HG03066 (cell line): ENCODE measurements around the gene TSPAN18.

ENCODE experiments used
- ATAC-seq: cut with Tn5 transposase; IDR thresholded peaks from one replicate; pipeline ENCODE4 v1.9.1; 2021; ENCODE audit warnings: low read depth; ENCODE audit not compliant: unreplicated experiment

Gene TSPAN18

DNA sequence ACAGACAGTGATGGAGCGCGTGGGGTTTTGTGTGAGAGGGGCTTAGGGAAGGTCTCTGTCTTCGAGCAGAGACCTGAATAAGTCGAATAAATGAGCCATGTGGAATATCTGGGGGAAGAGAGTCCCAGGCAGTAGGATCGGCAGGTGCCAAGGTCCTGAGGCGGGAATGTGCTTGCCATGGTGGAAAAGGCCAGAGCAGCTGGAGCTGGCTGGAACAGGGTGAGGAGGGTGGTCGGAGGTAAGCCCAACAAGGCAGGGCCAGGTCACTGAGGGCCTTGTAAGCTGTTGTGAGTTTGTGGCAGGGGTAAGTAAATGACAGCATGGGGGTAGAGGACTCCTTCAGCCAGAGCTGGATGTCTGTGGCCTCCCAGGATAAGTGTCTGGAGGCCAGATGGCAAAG lies 152.7 kb downstream of the TSPAN18 start:
- ATAC-seq: no peak

DNA sequence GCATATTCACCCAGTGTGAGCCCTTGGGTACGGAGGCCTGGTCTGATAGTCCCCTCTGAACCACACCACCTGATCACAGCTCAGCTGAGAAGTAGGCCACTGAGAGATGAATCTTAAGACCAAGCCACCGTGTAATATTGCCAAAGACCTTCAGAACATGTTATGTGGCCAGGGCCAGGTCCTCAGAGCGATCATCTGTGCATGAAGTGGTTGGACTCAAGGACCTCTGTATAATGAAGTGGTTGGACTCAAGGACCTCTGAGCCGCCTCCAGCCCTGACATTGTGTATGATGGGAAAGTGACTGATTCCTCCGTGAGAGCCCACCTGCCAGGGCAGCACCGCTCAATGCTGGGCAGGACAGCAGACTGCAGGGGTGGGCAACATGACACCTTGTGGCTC lies 153.7 kb downstream of the TSPAN18 start:
- no peak for ATAC-seq

DNA sequence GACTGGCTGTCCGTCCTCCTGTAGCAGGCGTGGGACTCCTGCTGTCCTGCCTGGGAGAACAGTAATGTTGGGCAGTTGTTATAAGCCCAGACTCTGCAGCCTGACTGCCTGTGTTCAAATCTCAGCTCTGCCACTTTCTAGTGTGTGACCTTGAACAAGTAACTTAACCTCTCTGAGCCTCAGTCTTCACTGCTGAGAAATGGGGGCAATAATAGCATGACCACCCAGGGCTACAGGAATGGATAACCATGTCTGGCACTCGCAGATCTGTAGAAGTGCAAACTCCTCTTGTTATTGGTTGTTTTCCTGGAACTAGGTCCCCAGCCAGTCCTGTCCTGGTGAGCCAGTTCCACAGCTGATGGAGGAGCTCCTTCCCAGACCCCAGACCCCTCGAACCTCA lies 154.2 kb downstream of the TSPAN18 start:
- ATAC-seq: no peak

DNA sequence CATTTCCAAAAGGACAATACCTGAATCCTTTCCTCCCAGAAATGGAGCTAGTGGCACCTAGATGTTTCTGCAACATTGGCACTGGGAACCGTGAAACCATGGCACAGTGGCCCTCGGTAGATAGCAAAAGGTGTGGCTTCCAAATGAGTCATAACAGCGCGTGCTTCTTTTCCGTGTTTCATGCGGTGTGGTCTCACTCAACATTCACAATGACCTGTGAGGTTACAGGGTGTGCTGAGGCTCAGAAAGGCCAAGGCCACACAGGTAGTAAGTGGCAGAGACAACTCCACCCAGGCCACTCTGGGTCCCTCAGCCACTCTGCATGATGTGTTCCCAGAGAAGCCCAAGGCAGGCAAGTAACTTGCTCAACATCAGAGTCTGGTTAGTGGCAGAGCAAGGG lies 156.5 kb downstream of the TSPAN18 start:
- ATAC-seq: no peak

DNA sequence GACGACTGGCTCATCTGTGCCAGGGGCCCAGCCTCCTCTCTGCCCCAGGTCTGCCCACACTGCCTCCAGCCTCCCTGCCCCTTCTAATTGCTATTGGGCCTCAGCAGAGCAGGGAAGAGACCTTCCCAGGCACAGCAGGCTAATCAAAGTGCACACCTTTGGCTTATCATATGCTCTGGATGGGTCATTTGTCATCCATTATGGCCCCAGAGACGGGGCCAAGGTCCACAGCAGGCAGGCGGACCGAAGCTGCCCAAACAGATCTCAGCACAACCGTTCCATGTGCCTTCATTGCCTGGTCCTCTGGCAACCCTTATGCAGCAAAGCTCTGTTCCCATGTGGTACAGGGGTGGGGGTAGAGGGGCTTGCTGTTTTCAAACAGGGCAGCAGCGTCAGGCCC lies 157.3 kb downstream of the TSPAN18 start:
- no peak for ATAC-seq

DNA sequence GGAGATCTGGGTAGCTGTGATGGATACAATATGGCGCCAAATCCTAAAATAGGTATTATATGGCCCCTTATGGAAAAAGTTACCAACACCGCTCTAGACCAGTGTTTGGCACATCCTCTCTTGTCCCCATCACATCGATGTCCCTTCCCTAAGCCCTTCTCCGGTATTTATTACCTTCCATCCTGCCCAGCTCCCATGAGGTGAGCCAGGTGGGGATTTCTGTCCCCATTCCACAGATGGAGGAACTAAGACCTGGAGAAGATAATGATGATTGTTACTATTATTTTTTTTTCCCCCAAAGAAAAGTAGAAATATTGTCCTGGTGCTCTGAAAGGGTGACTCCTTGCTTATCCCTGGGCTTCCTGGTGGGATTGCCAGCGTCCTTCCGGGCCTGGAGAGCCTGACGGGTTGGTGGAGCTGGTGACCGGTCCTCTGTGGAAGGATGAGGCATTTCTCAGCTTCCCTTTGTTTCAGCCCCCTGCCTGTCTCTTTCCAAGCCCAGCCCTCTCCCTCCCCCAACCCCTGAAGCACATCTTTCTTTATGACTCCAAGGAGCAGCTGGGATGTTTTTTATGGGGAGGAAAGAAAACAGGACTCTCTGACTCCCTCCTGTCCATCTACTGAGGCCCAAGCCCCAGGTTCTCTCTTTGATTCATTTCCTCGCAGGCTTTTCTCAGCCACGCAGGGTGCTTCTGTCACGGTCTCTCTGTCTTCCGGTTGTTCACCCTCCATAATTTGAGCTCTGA lies 158.5 kb downstream of the TSPAN18 start:
- ATAC-seq: no peak

DNA sequence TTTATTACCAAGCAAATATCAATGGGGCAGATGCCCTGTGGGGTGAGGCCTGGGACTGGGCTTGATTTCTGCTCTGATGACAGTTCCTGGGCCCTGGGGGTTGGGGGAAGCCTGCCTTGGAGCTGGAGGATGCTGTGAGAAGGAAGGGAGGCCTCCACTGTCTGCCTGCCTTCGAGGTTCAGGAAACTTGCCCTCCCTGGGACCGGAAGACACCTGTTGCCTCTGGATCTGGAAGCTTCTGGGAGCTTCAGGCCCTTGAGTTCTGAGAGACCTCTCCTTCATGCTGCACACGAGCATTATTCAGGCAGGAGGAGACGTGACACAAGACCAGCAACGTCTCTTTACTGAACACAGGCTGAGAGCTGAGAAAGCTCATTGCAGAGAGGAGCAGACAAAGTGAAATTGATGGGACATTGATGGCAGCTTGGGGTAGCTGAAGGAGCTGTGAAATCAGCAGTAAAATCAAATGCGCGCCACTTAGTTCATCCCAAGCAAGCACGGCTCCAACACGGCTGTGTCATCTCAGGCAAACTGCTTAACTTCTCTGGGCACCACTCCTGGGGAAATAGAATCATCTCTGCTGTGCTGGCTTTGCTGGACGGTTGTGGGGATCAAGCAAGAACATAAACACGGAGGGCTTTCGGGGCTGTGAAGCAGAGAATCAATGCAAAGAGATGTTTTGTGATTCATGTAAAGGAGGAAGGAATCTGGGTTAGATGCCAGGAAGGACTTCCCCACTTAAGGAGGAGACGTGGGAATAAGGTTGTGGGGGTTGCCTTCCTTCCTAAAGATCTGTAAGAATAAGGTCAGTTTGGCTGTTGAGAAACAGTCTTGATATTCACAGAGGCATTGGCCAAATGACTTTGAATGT lies 159.4 kb downstream of the TSPAN18 start:
- no peak for ATAC-seq

DNA sequence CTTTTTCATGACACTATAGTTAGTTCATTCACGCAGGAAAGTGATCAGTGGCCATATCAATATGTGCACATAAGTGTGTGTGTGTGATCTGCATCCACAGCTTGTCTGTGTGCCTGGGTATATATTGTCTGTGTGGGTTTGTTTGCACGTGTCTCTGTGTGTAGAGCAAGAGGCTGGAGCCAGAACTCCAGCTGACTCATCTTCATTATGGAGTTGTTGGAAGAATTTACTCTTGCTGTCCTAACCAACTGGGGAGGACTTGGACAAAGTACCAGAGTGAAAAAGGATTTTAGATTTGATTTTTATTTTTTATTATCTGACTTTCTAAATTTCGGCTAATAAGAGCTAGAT lies 160.0 kb downstream of the TSPAN18 start:
- no peak for ATAC-seq

DNA sequence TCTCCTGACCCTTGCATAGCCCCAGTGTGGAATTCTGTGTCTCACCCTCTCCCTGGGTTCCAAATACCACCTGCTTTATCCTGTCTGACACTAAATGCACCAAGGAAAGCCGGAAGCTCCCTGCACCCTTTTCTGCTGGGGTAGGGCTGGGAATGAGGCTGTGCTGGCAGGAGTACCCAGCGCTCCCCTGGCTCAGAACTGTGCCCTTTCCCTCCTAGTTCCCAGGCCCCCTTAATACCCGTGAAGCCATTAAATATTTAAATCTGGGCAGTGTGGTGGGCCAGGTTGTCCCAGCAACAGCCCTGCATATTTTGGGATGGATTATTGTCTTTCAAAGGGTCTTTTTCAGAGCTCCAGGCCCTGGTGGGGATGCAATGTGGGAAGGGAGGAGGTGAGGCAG lies 160.9 kb downstream of the TSPAN18 start:
- no peak for ATAC-seq

DNA sequence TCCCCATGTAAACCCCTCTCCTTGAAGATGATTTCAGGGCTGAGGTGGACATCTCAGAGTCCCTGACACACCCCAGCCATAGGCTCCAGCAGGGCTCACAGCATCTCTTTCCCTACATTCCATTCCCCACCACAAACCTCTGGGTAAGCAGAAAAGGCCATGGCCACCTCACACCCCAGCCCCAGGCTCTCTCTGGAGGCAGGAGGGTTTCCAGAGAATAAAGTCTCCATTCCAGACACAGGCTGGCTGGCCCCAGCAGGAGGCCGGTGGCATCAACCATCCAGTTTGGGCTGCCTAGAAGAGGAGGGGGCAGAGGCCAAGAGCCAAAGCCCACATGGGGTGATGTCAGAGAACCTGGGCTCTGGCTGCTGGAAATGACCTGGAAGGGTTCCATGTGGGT lies 162.5 kb downstream of the TSPAN18 start:
- ATAC-seq: no peak

DNA sequence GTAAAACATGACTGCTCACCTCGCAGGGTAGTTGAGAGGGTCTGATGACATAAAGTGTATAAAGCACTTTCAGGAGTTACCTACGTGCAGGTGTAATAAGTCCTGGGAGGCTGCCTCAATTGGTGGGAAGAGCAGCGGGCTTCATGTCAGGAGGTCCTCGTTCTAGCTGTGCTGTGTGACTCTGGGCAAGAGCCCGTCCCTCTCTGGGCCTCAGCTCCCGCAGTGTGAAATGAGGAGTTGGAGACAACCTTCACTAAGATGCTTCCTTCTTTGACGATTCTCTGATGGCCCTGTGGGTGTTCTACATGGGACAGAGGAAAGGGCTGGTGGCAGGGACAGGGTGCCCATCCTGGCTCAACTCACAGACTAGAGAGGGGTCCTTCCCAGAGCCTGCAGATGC lies 166.1 kb downstream of the TSPAN18 start:
- no peak for ATAC-seq

DNA sequence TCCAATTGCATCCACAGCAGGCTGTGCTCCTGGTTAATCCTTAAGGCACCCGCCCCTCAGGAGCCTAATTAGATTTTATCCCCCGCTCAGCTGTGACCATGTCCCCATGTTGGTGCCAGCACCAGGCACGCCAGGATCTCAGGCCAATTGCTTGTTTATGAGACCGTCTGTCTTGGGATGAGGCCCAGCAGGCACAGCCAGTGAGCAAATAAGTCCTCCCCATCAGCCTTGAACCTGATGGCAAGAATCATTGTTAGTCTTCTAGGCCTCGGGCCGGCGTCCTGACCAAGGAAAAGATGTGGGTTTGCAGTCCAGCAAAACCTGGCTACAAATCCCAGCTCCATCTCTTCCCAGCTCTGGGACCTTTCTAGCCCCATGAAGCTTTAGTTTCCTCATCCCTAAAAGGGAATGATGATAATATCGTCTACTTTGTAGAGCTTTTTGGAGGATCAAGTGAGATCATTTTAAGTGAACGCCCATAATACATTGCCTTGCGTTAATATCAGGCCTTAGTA lies 166.6 kb downstream of the TSPAN18 start:
- no peak for ATAC-seq

DNA sequence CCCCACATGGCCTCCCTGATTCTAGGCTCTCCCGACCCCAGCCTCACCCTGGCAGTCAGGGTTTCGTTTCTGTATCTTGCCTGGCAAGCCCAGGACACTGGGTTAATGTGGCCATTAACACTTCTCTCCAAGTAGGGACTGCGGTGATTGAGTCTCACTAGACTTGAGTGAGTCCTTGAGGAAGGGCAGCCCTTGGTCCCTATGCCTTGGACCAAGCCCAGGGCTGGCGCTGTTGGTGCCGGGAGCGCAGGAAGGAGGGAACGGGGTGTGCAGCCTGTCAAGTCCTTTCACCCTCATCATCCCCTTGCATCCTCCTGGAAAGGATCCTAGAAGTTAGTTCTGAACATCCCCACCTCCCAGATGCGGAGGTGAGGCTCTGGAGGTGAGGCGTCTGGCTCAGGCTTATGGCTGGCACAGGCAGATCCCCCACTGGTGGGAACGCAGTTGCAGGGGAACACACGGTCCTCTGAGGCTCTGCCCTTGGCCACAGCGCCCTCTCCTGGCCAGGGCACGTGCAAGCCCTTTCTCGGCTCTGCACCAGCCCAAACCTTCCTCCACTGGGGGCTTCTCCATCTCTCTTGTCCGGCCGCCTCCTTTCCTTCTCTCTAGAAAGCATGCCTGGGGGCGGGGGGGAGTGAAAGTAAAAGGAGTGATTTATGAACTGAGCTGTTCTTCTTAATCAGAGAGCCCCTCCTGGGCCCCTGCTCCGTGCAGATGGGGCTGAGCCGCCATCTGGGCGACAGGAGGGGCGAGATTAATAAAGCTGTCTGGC lies 167.3 kb downstream of the TSPAN18 start:
- no peak for ATAC-seq

DNA sequence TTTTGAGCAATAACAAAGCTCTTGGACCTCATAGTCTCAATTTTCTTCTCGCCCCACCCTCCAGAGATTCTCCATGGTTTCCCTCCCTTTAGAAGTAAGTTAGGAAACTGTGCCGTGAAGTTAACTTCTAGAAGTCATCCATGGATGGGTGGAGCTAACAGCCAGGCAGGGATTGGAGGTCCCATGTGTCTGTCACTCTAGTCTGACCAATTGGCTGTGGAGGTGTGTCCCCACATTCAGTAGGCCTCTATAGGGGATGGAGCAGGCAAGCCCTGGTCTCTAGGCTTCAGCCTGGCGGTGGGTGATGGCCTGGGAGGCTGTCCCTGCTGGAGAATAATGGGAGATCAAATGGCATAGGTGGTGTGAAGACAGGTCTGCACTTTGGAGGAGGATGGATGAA lies 173.2 kb downstream of the TSPAN18 start:
- no peak for ATAC-seq

DNA sequence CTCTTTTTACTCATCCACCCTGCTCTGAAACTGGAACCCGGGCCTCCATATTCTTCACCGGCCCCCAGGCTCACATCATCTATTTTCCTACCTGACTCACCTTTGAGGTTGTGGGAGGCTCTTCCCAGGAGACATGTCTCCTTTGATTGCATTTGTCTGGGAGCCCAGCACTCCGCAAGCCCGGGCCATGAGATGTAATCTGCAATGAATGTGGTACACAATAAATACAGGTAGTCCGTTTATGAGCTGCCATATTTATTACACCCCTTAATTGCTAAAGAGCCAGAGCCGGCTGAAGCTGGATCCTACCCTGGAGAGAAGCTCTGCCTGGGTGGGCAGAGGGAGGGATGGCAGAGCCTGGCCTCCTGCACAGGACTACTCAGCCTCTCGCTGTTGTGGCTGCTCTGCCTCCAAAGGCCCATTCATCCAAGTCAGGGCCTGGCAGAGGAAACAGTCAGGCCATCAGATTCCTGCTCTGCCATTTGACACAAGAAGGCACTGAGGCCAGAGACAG lies 174.4 kb downstream of the TSPAN18 start:
- no peak for ATAC-seq

DNA sequence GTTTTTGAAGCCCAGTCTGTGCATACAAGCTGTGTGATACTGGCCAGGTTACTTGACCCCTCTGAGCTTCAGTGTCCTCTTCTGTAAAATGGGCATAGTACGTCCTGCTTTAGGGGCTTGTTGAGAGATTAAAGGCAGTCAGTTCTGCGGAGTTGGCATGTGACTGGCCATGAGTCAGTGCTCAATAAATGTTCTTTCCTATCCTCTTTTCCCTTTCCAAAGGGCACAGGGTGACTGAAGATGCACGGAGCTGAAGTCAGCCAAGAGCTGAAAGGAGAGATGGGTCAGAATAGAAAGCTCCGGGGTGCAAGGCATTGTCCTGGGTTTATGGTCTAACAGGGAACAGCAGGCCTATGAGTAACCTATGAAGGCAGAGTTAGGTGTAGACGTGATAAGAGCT lies 175.0 kb downstream of the TSPAN18 start:
- no peak for ATAC-seq

DNA sequence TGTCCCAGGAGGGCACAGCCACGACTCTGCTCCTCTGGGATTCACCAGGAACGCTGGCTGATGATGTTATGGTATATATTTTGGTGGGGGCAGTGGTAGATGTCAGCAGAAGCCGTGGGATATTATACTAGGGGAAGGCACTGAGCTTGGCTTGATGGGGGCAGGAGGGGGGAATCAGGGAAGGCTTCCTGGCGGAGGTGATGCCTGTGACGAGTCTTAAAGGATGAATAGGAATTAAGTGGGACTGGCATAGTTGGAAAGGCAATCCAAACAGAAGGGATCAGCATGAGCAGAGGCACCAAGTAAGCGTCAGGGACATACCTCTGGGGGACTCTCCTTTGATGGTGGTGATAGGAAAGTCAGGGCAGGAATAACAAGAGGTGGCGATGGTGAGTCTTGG lies 176.3 kb downstream of the TSPAN18 start:
- ATAC-seq: no peak

DNA sequence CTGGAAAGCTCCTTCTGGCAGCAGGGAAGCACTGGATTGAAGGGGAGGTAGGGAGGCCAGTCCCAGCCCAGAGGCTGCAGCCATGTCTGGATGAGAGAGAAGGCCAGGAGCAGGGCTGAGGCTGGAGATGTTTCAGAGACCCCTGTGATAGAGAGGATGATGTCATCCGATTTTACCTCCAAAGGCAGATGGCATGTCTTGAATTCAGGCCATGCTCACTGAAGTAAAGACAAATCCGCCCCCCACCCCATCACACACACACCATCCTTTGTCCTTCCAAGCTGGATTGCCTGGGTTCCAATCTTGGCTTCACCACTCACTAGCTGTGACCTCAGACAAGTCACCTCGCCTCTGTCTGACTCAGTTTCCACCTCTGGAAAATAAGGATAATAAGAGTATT lies 176.8 kb downstream of the TSPAN18 start:
- no peak for ATAC-seq

DNA sequence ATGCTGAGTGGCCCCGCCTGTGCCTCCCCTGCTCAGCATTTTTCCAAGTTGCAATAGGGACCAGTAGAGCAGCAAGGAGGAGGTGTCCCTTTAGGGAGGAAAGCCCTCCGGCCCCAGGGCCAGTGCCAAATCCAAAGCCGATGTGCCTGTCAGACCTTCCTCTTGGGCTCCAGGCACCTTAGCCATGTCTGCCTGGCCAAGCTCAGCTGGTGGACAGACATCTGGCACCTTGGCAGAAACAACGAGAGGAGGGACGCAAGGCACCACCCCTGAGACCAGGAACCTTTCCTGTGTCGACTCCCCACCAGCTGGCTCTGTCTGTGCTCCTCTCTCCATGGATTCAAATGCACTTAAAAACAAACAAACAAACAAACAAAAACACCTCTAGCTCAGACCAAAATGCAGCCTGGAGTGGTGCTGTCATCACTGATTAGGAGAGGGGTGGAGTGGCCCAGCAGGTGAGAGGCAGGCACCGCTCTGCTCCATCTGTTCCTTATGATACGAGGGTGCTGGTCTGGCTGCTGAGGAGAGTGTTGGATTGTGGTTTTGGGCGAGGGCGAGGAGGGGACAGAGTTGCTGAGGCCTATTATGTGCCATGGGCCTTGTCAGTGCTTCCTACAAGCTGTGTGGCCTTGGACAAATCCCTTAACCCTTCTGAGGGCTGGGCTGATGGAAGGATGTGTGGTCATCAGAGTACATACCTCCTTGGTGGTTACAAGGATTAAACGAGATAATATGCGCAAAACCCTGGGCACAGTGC lies 177.7 kb downstream of the TSPAN18 start:
- no peak for ATAC-seq

DNA sequence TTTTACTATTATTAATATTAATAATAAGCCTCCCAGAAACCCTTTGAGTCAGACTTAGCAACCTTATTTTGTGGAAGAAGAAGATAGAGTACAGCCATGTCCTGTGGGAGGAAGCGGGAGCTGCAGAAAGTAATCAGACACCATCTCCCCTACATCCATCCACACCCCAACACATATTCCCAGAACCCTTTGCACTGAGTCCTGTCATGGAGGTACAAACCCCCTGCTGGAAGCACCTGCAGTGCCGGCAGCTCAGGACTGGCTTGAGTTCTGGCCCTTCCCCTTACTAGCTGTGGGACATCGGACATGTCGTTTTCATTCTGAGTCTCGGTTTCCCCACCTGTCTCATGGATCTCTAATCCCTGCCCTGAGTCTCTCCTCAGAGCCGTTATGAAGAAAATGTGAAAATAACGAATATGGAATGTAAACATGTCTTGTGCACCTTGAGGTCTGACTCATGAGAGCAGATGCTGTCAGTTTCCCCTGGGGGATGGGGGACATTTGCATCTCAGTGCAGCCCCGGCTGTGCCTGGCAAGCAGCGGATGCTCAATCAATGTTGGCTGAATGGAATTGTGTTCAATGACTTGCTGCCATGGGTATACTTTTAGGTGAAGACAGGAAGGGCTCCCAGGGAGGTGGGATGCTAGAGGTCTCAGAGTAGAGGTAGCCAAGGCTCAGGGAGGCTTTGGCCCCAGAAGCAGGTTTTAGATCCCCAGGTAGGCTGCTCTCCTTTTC lies 178.5 kb downstream of the TSPAN18 start:
- no peak for ATAC-seq
